IMR-90 (cell line): ENCODE measurements around the gene SCGB1C1.

ENCODE experiments used
- CEBPB ChIP-seq: IDR thresholded peaks from 2 replicates; pipeline ENCODE4 v1.6.1; 2012; ENCODE audit warnings: low read depth, low read length, improper control_type of control experiment
- CTCF ChIP-seq: conservative IDR thresholded peaks from 2 replicates; pipeline ENCODE4 v1.5.1; 2012; ENCODE audit warnings: mild to moderate bottlenecking, low read depth, low read length, improper control_type of control experiment
- MAZ ChIP-seq: IDR thresholded peaks from 2 replicates; pipeline ENCODE4 v1.6.1; 2012; ENCODE audit warnings: low read depth, mild to moderate bottlenecking, low read length, improper control_type of control experiment, moderate library complexity, borderline replicate concordance
- POLR2A ChIP-seq: IDR thresholded peaks from 2 replicates; pipeline ENCODE4 v1.6.1; 2012; ENCODE audit warnings: mild to moderate bottlenecking, low read depth, low read length
- RAD21 ChIP-seq: IDR thresholded peaks from 2 replicates; pipeline ENCODE4 v1.6.1; 2012; ENCODE audit warnings: low read length, improper control_type of control experiment
- RCOR1 ChIP-seq: IDR thresholded peaks from 2 replicates; pipeline ENCODE4 v1.6.1; 2012; ENCODE audit warnings: mild to moderate bottlenecking, low read length, improper control_type of control experiment; ENCODE audit not compliant: insufficient replicate concordance
- TF ChIP-seq, protein P1 (sequence below): fragments of 150-350 bp; IDR thresholded peaks from 2 replicates; pipeline ENCODE4 v1.6.1; 2017; ENCODE audit warnings: mild to moderate bottlenecking, antibody characterized with exemption, low read length, low read depth

- TF ChIP-seq CEBPB (no peak), CTCF (no peak), POLR2A (no peak), RCOR1 (no peak), RAD21 (no peak), MAZ (no peak)
- TF ChIP-seq, protein P1, sequence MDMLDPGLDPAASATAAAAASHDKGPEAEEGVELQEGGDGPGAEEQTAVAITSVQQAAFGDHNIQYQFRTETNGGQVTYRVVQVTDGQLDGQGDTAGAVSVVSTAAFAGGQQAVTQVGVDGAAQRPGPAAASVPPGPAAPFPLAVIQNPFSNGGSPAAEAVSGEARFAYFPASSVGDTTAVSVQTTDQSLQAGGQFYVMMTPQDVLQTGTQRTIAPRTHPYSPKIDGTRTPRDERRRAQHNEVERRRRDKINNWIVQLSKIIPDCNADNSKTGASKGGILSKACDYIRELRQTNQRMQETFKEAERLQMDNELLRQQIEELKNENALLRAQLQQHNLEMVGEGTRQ: no peak
These were observed 18.9 kb downstream of the SCGB1C1 start for GRCh38 chr11:211741-212140.
